ENCODE measurements around the gene GALNT9.

DNA sequence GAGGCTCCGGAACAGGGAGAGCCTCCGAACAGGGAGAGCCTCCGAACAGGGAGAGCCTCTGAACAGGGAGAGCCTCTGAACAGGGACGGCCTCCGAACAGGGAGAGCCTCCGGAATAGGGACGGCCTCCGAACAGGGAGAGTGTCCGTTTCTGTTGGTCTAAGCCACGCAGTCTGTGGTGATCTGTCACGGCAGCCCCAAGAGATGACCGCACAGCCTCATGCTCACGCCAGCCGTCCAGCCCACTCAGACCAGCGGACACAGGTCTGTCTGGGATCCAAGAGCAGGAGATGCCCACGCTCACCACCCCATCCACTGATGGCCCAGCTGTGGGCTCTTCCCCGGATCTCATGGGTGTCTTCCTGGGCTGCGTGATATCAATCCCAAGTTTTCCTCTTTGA is 33.3 kb downstream of the GALNT9 start:
- no peak for TF ChIP-seq FOXM1 (IDR thresholded peaks at IDR 0.05; ENCODE audit: borderline replicate concordance)
- TF ChIP-seq SP1 (IDR thresholded peaks at IDR 0.05), result no peak
- no peak for TF ChIP-seq LEF1 (IDR thresholded peaks at IDR 0.05; ENCODE audit: borderline replicate concordance)
- no peak for TF ChIP-seq ELF4 (IDR thresholded peaks at IDR 0.05)
- no peak for TF ChIP-seq SUZ12 (IDR thresholded peaks at IDR 0.05)
- no peak for TF ChIP-seq ARNT (IDR thresholded peaks at IDR 0.05)
- no peak for TF ChIP-seq TARDBP (IDR thresholded peaks at IDR 0.05)
- TF ChIP-seq BHLHE40 (IDR thresholded peaks at IDR 0.05; ENCODE audit: borderline replicate concordance), result no peak
- no peak for TF ChIP-seq FOXA1 (IDR thresholded peaks at IDR 0.05)
- TF ChIP-seq, protein P1, sequence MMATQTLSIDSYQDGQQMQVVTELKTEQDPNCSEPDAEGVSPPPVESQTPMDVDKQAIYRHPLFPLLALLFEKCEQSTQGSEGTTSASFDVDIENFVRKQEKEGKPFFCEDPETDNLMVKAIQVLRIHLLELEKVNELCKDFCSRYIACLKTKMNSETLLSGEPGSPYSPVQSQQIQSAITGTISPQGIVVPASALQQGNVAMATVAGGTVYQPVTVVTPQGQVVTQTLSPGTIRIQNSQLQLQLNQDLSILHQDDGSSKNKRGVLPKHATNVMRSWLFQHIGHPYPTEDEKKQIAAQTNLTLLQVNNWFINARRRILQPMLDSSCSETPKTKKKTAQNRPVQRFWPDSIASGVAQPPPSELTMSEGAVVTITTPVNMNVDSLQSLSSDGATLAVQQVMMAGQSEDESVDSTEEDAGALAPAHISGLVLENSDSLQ (IDR thresholded peaks at IDR 0.05), result no peak

Data from HEK293T (cell line).